NCI-H2081 (cell line): Measurements from ENCODE around the gene ITSN2.
A peak's percentile ranks its signal among the peaks of the same experiment; 100 is the strongest.
"Not testable (repeated sequence)": the region's sequence is repeated elsewhere in the genome, so short reads cannot be mapped to it uniquely, and the experiment has no call there.

Experiments used
- DNase-seq, 2 experiments: peaks; one replicate each; lab custom pipeline; 2025; lab: John Stamatoyannopoulos, UW

ITSN2 gene

DNA sequence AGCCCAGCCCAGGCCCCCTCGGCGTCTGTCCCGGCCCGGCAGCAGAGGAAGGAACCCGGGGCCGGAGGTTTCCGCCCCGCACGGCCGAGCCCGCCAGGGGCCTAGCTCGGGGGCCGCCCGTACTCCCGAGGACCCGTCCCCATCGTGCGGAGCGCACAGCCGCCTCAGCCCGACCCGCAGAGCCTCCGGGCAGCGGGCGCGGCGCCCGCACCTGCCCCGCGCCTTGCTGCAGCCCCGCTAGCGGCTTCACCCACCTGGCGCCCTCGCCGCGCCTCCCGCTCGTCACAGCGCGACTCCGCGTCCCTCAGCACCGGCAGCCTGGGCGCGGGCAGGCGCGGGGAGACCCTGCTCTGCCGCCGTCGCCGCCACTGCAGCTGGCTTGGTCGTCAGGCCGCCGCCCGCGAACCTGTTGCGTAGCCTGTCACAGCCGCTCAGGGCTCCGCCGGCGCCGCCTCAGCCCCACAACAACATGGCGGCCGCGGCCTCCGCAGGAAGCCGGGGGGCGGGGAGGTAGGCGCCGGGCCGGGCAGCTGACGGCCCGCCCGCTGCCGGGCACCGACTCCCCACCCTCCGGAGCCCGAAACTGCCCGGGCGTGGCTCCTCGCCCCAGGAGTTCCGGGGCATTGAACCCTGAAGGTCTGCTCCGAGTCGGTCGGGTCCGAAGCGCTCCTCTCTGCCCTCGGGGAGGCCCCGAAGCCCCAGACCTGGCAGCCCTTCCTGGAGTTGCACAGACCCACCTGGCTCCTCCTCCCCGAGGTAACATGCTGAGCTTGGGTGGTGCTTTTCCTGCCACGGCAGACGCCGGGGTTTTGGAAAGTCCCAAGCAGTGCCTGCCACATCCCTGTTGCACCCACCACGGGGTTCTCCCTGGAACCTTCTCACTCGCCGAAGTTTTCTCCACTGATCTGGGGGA is at the start of gene ITSN2:
ITSN2 (minus strand) TSS at position 487 of the 913 bp plus-strand sequence. CDS start 32,454 bp downstream, outside the sequence.
- peak; percentile 72 to 86 for DNase-seq

GRCh38 chr2:24409171-24409570 is 48.8 kb upstream of the ITSN2 start:
- DNase-seq: no peak

DNA sequence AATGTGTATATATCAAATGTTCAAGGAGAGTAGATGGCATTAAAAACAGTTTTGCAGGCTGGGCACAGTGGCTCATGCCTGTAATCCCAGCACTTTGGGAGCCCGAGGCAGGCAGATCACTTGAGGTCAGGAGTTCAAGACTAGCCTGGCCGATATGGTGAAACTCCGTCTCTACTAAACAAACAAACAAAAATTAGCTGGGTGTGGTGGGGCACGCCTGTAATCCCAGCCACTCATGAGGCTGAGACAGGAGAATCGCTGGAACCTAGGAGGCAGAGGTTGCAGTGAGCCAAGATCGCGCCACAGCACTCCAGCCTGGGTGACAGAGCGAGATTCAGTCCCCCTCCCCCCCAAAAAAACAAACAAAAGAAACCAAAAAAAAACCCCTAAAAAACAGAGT is 48.4 kb upstream of the ITSN2 start:
- not testable (repeated sequence) for DNase-seq

- no peak for DNase-seq
Observed at GRCh38 chr2:24404491-24404921, 44.2 kb upstream of the ITSN2 start.

DNA sequence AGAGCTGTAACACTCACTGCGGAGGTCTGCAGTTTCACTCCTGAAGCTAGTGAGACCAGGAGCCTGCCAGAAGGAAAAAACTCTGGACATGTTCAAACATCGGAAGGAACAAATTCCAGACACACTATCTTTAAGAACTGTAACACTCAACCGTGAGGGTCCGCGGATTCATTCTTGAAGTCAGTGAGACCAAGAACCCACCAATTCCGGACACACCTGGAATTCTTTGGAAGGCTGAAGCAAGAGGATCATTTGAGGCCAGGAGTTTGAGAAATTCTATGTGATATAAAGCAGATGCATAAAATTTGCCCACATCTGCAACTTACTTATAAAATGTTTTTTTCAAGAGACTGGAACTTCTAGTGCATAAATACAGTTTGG is 43.5 kb upstream of the ITSN2 start:
- DNase-seq: no peak

DNA sequence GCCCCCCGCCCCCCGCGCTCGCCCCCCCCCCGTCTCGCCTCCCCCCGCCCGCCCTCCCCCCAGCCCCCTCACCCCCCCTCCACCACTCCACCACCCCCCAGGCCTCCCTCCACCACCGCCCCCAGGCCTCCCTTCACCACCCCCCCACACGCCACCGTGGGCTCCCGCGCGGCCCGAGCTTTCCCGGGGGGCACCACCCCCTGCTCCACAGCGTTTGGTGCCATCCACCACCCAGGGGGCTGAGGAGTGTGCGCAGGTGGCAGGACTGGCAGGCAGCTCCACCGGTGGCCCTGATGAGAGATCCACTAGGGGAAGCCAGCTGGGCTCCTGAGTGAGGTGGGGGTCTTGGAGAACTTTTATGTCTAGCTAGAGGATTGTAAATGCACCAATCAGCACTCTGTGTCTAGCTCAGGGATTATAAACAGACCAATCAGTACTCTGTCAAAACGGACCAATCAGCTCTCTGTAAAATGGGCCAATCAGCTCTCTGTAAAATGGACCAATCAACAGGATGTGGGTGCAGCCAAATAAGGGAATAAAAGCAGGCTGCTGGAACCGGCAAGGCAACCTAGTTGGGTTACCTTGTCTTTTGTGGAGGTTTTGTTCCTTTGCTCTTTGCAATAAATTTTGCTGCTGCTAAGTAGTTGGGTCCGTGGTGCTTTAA is 43.0 kb upstream of the ITSN2 start:
- DNase-seq: no peak

DNA sequence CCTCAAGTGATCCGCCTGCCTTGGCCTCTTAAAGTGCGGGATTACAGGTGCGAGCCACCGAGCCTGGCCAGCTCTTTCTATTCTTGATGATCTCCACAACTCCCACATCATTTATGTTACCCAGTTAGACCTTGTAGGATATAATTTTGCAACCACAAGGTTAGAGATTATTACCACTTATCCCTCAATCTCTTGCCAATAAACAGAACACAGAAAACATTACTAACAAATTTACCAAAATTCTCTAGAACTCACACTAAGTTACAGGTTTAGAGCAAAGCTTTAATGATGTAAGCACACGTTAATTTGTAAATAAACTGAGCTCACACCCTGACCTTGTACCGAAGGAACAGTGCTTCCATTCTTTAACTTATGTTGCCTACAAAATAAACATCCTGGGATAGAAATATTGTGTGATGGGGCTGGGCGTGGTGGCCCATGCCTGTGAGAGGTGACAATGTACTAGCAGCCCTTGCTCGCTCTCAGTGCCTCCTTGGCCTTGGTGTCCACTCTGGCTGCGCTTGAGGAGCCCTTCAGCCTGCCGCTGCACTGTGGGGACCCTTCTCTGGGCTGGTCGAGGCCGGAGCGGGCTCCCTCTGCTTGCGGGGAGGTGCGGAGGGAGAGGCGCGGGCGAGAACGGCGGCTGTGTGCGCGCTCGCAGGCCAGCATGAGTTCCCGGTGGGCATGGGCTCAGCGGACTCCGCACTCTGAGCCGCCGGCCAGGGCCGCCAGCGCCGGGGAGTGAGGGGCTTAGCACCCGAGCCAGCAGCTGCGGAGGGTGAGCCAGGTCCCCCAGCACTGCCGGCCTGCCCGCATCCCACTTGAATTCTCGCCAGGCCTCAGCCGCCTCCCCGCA is 42.1 kb upstream of the ITSN2 start:
- no peak for DNase-seq

- DNase-seq: peak; percentile 41 to 63
Observed at GRCh38 chr2:24400207-24400907, 40.0 kb upstream of the ITSN2 start.

GRCh38 chr2:24399434-24400206 is 39.3 kb upstream of the ITSN2 start:
- peak in 1 of 2 experiments; percentile 43 for DNase-seq

DNA sequence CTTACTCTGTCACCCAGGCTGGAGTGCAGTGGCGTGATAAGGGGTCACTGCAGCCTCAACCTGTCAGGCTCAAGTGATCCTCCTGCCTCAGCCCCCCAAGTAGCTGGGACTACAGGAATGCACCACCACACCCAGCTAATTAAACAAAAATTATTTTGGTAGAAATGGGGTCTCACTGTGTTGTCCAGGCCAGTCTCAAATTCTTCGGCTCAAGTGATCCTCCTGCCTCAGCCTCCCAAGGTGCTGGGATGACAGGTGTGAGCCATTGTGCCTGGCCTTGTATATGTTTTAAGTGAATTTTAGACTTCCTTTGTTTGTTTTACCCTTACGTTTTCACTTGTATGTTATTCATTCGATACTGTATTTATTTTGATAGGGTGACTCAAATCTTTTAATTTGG is 34.7 kb upstream of the ITSN2 start:
- DNase-seq: no peak

- DNase-seq: no peak
Observed at GRCh38 chr2:24392542-24393059, 32.3 kb upstream of the ITSN2 start.

DNA sequence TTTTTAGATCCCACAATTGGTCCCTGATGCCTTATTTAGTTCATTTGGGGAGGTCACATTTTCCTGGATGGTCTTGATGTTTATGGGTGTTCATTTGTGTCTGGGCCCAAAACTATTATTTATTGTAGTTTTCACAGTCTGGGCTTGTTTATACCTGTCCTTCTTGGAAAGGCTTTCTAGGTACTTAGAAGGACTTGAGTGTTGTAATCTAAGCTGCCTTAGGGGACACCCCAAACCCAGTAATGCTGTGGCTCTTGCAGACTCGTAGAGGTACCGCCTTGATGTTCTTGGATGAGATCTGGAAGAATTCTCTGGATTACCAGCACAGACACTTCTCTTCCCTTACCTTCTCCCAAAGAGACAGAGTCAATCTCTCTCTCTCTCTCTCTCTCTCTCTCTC is 25.0 kb upstream of the ITSN2 start:
- DNase-seq: no peak

GRCh38 chr2:24382363-24383073 is 22.2 kb upstream of the ITSN2 start:
- peak; percentile 79 to 81 for DNase-seq

DNA sequence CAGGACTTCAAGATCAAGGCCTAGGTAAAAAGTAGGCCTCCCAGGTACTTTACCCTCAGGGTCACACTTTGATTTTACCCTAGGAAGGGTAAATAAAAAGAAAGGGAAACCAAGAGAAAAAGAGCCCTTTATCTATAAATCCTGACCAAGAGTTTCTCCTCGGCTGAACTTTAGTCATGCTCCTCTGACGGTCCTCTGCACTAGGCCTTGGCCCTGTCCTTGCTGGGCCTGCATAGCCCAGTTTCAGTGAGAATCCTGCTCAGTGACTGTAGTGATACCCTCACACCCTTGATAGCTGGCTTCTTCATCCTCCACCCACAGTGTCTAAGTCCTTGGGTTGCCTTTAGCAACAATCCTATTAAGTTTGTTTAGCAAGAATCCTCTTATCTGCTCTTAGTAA is 20.5 kb upstream of the ITSN2 start:
- no peak for DNase-seq

DNA sequence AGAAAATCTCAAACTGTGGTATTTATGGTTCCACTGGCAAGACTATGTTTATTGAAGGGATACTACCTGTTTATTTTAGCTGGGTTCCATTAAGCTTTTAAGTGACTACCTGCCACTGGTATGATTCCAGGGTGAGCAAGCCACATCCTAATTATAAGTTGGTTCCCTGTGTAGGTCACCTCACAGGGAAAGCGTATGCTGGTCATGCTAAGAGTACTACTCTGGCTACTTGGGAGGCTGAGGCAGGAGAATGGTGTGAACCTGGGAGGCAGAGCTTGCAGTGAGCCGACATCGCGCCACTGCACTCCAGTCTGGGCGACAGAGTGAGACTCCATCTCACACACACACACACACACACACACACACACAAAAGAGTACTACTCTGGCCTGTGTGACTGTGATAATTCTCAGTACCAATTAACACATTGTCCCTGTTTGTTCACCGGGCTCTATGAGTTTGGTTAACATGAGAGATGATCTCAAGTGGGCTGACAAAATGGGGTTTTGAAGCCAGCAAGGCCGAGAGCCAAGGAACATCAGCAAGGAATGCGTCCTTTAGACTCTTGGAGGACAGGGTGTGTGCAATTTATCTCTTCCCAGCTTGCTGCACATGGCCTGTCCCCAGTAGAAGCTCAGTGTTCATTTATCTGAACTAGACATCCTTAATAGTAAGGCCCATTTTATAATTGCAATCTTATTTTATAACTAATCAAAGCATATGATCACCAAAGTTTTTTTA is 15.2 kb upstream of the ITSN2 start:
- no peak for DNase-seq

GRCh38 chr2:24374301-24374700 is 14.0 kb upstream of the ITSN2 start:
- DNase-seq: no peak

DNA sequence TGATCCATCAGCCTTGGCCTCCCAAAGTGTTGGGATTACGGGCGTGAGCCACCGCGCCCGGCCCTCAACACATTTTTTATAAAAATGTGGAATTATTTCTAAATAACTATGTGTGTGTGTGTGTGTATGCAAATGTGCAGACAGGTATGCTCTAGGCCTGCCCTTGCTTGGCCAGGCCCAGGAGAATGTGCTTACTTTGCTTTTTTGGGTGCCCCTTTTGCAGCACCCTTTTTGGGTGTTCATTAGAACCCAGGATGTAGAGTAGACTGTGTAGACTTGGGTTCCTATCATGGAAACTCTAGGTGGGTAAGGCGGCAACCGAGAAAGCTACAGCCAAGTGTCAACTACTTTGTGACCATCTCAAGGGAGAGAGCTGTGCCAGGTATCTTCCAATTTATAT is 11.7 kb upstream of the ITSN2 start:
- no peak for DNase-seq

DNA sequence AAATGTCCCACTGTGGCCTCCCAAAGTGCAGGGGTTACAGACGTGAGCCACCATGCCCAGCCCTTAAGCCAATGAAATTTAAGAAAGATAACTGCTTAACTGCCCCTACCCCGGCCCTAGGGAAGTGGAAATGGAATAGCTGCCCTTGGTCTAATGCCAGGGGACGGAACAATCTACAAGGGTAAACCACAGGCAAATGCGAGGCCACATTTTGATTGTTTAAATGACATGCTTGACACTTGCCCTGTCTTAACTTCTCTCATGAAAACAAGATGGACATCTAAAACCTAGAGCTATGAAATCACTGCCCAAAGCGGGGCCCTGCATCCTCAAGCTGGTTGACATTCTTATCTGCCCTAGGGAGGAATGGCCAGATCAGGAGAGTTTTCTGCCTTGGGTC is 5.5 kb upstream of the ITSN2 start:
- no peak for DNase-seq

DNA sequence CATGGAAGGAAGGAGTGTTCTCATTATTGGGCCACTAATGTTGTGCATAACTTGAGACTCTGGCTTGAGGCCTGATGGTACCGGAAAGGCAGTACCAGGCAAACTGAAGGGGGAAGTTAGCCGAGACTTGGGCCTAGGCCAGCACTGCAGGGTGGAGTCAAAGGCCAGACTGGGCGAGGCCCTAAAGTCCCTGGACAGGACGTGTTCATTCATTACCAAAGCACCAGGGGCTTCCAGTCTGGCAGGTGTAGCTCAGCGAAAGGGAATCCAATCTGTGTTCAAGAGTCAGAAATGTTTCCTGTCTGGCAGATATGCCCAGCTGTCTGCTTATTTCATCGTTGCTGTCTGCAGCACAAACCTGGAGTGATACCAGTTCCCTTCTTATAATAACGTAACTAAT is 4.7 kb upstream of the ITSN2 start:
- DNase-seq: peak in 1 of 2 experiments; percentile 61
